ENCODE measurements around the gene ACADM. TPM values are rescaled to one million over a fixed set of nuclear protein-coding genes. Genes with fewer than 3 reads are reported as not detected.
"Not testable (repeated sequence)": the region's sequence is repeated elsewhere in the genome, so short reads cannot be mapped to it uniquely, and the experiment has no call there.

The ACADM gene
- 29.0 TPM for polyA plus RNA-seq (2013, experiment 1 of 2; ENCODE audit: insufficient read length)
- polyA plus RNA-seq (2013, experiment 2 of 2; ENCODE audit: insufficient read length): 31.7 TPM

DNA sequence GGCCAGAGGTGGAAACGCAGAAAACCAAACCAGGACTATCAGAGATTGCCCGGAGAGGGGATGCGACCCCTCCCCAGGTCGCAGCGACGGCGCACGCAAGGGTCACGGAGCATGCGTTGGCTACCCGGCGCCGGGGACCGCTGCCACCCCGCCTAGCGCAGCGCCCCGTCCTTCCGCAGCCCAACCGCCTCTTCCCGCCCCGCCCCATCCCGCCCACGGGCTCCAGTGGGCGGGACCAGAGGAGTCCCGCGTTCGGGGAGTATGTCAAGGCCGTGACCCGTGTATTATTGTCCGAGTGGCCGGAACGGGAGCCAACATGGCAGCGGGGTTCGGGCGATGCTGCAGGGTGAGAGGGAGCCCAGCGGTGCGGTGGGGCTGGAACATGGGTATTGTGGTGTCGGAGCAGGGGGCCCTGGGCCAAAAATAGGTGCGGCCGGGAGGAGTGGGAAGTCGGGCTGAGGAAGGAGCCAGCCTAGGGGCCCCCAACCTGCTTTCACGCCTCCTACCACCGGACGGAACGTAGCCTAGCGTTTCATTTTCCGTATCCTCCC lies at the start of gene ACADM:
TSS of gene ACADM (plus strand) at position 238 of the 551 bp plus-strand sequence. CDS start at position 317, 79 bp downstream.
- peak; percentile 81 for DNase-seq

DNA sequence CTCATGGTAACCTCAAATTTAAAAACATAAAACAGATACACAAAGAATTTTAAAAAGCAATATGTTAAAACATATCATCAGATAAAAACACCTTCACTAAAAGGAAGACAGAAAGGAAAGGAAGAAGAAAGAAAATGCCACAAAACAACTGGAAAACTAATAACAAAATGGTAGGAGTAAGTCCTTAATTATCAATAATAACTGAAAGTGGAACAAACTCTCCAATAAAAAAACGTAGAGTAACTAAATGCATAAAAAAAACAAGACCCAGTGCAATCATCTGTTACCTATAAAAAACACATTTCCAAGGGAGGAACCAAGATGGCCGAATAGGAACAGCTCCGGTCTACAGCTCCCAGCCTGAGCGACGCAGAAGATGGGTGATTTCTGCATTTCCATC lies 47.1 kb upstream of the ACADM start:
- DNase-seq: no peak

DNA sequence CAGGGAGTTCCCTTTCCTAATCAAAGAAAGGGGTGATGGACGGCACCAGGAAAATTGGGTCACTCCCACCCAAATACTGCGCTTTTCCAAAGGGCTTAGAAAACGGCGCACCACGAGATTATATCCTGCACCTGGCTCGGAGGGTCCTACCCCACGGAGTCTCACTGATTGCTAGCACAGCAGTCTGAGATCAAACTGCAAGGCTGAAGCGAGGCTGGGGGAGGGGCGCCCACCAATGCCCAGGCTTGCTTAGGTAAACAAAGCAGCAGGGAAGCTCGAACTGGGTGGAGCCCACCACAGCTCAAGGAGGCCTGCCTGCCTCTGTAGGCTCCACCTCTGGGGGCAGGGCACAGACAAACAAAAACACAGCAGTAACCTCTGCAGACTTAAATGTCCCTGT lies 46.5 kb upstream of the ACADM start:
- not testable (repeated sequence) for DNase-seq

DNA sequence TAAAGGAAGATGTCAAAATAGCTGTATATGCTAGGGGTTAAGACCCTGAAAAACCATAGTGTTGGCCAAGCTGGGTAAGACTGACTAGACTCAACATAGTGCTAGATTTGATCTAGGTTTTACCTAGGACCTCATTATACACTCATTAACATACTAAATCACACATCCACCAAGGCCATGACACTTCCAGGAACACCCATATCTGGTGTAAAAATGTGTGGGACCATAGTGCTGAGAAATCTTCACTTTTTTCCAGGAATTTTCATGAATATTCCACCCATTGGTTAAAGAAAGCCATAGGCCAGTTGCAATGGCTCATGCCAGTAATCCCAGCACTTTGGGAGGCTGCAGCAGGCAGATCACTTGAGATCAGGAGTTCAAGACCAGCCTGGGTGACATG lies 34.0 kb upstream of the ACADM start:
- DNase-seq: no peak

DNA sequence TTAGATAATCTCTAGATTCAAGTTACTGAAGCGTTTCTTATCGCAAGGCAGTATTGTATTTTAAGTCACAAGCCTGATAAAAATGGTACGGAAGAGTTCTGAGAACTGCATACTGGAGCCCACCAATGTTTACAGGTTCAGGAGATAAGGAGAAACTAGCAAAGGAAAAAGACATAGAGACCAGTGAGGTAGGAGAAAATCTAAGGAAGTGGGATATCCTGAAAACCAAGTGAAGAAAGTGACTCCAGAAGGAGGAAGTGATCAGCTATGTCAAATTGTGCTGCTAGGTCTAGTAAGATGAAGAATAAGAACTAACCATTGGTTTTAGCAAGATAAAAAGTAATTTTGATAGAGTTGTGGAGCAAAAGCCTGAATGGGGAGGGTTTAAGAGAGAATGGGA lies 31.0 kb upstream of the ACADM start:
- DNase-seq: no peak

DNA sequence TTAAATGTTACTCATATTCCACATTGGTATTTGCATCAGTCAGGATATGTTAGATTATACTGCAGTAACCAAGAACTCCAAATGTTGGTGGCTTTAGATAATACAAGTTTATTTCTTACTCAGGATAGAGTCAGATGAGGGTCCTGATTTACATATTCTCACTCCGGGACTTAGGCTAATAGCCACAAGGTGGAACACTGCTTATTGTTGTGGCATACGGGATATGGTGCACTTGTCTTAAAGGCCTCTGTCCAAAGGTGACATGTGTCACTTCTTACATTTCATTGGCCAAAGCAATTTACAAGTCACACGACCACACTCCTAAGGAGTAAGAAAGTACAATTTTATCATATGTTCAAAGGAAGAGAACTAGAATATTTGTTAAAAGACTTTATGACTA lies 28.5 kb upstream of the ACADM start:
- no peak for DNase-seq

DNA sequence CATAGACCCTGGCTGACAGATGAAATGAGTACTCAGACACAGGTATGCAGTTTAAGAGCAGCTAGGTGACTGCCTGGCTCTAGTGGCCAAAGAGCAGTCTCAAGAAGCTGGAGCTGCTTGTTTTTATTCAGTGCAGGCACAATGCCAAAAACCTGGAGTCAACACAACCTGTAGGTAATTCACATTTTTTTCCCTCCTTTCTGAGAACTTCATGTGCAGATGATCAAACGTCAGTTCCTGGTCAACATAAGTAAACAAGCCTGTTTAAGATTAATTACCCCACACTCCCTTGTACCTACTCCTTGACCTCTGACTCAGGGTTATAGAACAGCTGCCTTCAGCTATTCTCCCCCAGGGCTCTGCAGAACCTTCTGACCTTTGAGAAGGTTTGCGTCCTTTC lies 17.3 kb upstream of the ACADM start:
- DNase-seq: no peak

DNA sequence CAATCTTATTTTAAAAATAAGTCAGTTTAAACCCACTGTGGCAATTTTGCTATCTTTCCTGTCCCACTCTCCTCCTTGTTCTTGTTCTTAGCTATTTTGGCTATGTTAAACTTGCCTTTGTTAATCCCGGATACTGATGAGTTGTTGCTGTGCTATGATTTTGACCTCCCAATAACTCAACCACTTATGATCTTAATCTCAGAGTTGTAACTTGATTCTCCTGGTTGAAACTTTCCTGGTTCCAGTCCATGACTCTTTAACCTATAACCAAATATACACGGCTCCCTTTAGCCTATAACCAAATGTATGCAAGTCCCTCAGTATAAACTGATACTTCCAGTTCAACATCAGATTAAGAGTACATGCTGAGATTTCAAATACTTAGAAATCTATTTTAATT lies 15.6 kb upstream of the ACADM start:
- no peak for DNase-seq

DNA sequence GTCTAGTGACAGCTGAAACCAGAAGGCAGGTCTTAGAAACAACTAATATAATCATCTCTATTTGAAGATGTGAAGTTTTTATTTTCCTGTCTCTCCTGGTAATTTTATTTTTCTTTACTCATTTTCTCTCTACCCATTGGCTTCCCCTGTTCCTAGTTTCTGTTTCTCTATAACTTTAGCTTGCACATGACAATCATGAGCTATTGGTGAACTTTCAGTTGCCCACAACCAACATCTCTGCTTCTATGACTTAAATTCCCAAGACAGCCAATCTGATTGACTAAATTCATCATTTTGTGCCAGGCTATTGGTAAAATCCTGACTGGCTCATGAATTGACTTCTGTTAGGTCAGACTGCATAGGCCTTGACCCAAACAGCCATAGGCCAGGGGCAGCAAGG lies 13.7 kb upstream of the ACADM start:
- no peak for DNase-seq

DNA sequence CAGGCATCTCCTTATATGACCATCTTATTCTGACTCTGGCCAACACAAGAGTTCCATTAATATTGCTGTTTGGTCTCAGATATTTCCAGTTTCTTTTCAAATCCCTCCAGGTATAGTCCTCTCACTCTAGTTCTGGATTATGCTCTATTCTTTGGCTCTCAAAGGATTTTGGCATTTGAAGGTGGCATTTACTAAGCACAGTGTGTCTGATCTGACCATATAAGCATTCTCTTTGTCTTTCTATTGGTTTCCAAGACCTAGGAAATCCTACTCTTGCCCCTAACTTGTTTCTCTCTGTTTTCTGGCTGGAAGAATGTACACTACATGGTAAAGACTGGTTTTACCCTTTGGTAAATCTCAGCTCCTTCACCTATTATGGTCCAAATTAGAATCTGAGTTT lies 12.7 kb upstream of the ACADM start:
- no peak for DNase-seq

DNA sequence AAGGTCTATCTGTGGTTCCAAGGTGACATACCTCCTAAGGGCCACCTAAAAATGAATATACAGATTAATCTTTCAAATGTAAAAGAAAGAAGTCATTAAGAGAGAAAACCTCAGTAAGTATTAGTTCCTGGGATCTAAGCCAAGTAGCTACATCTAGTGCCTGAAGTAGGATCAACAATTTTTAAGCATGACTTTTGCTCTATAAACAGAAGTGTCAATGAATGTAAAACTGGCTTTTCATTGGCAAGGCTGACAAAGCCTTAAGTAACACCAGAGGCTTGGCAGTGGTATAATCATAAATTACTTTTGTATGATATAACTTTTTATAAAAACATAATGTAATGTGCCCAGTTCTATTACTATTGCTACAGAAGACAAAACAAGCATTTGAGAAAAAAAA lies 12.2 kb upstream of the ACADM start:
- peak; percentile 6 for DNase-seq

DNA sequence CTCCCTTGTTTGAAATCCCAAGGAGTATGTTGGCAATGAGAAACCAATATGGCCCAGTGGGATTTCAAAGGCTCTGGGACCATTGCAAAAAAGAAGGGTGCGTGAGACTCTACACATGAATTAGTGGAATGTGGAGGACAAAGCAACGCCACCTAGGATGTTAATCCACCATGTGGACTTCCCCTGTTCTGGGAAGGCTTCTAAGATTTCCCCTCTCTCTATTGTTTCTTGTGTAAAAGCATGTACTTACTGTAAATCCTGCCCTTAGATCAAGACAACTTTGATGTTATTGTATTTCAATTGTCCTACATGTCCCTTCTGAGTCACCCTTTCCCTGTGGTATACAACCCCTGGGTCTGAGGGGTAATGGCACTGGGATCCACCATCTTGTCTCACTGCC lies 4.7 kb upstream of the ACADM start:
- no peak for DNase-seq

DNA sequence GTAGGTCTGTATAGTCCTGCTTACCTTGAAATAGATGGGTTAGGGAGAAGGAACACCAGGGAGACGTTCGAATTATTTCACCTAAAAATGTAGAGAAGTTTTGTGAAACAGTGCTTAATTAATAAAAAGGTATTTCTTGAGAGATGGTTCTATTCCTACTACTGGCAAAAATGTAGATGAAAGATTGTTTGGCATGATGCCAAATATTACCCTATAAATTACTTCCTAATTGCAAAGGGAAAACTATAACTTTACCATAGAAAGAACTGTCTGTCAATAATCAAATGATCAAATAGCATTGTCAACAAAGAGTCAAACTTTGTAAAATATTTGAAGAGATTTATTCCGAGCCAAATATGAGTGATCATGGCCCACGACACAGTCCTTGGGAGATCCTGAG lies 4.2 kb upstream of the ACADM start:
- DNase-seq: no peak

DNA sequence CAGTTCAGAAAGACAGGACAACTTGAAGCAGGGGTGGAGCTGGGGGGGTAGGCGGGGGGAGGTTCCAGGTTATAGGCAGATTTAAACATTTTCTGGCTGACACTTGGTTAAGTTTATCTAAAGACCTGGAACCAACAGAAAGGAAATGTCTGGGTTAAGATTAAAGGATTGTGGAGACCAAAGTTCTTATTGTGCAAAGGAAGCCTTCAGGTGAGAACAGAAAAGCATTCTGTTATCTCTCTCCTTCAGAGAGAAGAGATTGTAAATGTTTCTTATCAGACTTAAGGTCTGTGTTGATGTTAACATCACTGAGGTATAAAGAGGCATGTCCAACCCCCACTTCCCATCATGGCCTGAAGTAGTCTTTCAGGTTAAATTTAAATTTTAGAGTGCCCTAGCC lies 3.7 kb upstream of the ACADM start:
- no peak for DNase-seq

DNA sequence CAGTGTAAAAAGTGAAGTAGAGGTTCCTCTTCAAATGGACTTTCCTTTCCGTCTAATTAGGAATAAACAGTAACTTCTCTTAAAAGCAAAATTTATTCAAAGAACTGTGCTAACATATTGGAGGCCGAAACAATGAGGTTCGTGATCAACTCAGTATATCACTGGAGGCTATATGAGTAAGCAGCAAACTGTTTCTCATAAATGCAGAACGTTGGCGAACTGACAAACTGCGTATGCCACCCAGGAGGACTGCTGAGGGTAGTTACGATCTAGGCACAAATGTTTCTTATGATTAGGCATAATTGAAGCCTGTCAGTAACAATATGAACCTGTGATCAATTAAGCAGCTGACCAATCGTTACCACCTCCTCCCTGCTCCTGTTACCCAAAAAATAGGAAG lies 2.3 kb upstream of the ACADM start:
- DNase-seq: not testable (repeated sequence)

DNA sequence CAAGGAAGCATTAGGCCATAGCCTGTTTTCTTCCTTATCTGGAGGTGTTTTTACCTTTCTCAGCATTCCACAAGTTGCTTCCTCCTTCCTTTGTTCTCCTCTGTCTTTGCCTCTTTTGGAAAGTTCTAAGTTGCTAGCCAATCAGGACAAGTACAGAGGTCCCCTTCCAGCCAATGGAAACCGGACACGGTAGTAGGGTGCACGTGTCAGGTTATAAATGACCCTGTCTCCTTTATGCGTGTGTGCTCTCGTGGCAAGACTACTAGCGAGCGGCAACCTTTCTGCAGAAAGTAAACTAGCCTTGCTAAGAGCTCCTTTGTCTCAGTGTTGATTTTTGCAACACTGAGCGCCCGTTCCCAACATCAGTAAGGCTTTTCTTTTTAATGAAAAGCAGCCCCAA lies 1.5 kb upstream of the ACADM start:
- no peak for DNase-seq

DNA sequence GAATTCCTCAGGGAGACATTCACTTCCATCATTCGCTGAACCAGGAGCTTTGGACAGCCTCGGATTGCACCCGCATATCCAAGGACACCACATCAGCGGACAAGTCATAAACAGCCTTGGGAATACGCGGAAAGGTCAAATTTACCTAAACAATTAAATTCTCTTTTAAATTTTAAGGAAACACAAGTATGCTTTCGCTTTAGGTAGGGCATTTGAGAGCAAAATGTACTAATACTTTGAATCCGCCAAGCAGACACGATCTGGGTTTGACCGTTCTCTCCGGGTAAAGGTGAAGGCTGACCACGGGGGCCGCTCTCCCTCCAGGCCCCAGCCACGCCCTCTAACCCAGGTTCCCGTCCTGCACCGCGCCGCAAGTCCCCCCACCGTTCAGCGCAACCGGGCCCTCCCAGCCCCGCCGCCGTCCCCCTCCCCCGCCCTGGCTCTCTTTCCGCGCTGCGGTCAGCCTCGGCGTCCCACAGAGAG lies 479 bp upstream of the ACADM start:
- DNase-seq: peak; percentile 71

DNA sequence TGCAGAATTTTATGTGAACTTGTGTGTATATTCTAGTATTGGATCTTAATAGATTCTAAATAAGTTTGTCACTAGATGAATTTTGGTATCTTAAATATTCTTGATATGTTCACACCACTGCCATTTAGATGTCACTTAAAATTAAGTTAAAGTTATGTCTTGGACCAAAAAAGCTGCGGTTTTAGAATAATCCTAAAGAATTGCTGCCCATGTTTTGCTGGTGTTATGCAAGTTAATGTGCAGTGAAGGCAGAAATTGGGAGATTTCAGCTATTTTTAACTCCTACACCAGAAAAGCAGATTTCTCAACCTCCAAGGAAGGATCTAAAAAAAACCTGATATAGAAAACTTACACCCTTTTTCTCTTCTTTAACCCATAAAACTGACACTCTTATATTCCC lies 757 bp downstream of the ACADM start:
- DNase-seq: peak; percentile 44

DNA sequence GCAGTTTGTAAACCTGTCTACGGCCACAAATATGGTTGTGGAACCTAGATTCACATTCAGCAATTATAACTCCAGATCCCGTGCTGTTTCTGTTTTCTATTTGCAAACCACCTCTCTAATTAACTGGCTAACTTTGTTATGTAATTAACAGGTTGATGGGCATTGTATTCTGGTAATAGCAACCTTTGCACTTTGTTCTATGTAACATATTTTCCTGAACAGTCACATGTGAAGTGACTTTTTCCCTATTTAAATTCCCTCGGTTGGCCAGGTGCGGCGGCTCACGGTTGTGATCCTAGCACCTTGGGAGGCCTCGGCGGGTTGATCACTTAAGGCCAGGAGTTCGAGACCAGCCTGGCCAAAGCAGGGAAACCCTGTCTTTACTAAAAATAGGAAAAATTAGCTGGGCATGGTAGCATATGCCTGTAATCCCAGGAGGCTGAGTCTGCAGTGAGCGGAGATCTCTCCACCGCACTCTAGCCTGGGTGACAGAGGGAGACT lies 1.4 kb downstream of the ACADM start:
- no peak for DNase-seq

DNA sequence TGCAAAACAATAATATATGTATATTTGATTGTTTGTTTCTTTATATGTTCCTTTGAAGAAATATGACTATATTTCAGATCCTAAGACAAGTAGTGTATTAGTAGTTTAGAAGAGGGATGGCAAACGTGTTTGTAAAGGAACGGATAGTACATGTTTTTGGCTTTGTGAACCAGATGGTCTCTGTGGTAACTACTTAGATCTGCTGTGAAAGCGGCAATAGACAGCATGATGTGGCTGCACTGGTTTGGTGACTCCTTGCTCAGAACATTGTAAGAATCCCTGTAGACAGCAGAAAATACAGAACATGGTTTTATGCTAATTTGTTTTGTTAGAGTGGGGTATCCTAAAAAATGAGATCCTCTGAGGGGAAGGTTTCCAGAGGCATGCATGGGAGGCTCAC lies 3.1 kb downstream of the ACADM start:
- no peak for DNase-seq

DNA sequence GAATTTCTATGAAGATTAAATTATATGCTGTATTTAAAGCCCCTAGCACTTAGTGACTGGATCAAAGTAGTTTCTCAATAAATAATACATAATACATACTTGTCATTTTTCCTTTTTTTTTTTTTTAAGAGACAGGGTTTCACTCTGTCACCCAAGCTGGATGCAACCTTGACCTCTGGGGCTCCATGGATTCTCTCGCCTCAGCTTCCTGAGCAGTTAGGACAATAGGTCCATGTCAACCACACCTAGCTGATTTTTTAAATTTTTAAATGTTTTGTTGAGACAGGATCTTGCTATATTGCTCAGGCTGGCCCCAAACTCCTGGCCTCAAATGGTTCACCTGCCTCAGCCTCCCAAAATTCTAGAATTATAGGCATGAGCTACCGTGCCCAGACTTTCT lies 5.9 kb downstream of the ACADM start:
- DNase-seq: no peak

DNA sequence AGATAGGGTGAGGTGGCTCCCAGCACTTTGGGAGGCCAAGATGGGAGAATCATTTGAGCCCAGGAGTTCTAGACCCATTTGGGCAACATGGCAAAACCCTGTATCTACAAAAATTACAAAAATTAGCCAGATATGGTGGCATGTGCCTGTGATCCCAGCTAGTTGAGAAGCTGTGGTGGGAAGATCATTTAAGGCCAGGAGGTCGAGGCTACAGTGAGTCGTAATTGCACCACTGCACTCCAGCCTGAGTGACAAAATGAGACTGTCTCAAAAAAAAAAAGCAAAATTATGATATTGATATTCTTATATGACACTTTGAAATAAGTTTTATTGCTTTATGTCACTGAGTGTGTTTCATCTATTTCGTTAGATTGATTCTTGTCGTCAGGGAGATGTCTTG lies 7.4 kb downstream of the ACADM start:
- DNase-seq: peak; percentile 33

DNA sequence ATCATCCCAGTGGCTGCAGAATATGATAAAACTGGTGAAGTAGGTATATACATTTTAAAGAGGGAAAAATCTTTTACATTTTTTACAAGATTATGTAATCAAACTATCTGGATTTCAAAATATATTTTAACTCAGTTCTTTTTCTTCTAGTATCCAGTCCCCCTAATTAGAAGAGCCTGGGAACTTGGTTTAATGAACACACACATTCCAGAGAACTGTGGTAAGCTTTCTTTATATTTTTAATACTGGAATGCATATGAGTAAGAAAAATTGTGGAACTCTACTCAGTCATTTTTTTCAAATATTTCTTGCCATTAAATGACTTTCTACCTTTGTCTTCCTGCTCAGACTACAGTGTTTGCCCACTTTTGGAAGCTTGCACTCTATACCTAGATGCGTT lies 8.2 kb downstream of the ACADM start:
- DNase-seq: peak; percentile 79

DNA sequence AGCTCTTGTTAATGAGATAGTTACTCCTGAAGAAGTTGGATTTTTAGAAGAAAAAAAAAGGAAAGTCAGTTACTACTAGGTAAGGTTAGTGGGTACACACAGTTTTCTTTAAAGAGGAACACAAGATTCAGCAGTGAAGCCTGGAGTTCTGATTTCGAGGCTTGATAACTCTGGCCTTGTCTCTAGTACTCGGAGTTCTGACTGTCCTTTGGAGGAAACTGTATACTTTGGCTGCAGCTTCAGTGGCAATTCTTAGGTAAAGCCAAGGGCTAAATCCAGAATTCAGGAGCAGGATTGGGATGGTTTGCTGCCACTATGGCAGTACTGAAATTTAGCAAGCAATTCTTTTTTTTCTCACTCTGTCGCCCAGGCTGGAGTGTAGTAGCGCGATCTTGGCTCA lies 9.2 kb downstream of the ACADM start:
- no peak for DNase-seq

DNA sequence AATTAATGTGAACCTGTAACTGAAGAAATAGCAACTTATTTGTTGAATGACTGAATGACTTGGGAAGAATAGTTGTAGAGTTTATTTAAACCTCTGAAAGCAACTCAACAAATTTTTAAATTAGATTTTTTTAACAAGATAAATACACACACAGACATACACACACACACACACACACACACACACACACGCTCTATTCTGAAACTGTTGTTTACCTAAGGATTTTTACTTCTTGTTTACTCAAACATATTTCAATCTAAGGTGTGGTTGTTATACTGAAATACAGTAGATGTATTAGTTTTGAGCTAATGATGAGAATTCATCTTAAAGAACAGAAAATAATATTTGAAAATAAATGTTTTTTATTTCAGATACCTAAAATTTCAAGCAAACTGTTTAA lies 11.5 kb downstream of the ACADM start:
- DNase-seq: no peak
